ENCODE data around the gene JARID2.

DNA sequence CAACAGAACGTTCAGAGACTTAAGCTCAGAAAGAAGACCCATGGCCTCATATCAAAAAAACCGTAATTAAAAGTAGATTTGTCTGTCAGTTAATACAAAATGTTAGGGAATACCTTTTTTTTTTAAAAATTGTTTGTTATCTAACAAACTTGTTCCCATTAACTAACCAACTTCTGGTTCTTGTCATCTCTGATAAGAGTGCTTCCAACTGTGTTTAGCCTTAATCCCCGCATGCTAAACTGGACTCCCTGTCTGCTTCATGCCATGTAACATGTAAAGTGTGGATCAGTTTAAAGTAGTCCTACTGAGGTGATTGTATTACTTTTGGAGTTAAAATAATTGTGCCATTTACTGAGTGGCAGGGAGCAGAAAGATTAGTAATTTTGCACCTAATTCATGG, 6.3 kb downstream of the JARID2 start:
- TF ChIP-seq SMC3 (IDR thresholded peaks at IDR 0.05; ENCODE audit: low read depth, low read length) = no peak
- TF ChIP-seq, protein P1, sequence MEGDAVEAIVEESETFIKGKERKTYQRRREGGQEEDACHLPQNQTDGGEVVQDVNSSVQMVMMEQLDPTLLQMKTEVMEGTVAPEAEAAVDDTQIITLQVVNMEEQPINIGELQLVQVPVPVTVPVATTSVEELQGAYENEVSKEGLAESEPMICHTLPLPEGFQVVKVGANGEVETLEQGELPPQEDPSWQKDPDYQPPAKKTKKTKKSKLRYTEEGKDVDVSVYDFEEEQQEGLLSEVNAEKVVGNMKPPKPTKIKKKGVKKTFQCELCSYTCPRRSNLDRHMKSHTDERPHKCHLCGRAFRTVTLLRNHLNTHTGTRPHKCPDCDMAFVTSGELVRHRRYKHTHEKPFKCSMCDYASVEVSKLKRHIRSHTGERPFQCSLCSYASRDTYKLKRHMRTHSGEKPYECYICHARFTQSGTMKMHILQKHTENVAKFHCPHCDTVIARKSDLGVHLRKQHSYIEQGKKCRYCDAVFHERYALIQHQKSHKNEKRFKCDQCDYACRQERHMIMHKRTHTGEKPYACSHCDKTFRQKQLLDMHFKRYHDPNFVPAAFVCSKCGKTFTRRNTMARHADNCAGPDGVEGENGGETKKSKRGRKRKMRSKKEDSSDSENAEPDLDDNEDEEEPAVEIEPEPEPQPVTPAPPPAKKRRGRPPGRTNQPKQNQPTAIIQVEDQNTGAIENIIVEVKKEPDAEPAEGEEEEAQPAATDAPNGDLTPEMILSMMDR (IDR thresholded peaks at IDR 0.05) = no peak
- TF ChIP-seq, protein P2, sequence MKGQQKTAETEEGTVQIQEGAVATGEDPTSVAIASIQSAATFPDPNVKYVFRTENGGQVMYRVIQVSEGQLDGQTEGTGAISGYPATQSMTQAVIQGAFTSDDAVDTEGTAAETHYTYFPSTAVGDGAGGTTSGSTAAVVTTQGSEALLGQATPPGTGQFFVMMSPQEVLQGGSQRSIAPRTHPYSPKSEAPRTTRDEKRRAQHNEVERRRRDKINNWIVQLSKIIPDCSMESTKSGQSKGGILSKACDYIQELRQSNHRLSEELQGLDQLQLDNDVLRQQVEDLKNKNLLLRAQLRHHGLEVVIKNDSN (IDR thresholded peaks at IDR 0.05; ENCODE audit: borderline replicate concordance, low read depth) = no peak
- TF ChIP-seq YY1 (IDR thresholded peaks at IDR 0.05; ENCODE audit: low read depth) = no peak
- no peak for TF ChIP-seq FOSL2 (IDR thresholded peaks at IDR 0.05; ENCODE audit: borderline replicate concordance, low read depth)
- TF ChIP-seq, protein P3, sequence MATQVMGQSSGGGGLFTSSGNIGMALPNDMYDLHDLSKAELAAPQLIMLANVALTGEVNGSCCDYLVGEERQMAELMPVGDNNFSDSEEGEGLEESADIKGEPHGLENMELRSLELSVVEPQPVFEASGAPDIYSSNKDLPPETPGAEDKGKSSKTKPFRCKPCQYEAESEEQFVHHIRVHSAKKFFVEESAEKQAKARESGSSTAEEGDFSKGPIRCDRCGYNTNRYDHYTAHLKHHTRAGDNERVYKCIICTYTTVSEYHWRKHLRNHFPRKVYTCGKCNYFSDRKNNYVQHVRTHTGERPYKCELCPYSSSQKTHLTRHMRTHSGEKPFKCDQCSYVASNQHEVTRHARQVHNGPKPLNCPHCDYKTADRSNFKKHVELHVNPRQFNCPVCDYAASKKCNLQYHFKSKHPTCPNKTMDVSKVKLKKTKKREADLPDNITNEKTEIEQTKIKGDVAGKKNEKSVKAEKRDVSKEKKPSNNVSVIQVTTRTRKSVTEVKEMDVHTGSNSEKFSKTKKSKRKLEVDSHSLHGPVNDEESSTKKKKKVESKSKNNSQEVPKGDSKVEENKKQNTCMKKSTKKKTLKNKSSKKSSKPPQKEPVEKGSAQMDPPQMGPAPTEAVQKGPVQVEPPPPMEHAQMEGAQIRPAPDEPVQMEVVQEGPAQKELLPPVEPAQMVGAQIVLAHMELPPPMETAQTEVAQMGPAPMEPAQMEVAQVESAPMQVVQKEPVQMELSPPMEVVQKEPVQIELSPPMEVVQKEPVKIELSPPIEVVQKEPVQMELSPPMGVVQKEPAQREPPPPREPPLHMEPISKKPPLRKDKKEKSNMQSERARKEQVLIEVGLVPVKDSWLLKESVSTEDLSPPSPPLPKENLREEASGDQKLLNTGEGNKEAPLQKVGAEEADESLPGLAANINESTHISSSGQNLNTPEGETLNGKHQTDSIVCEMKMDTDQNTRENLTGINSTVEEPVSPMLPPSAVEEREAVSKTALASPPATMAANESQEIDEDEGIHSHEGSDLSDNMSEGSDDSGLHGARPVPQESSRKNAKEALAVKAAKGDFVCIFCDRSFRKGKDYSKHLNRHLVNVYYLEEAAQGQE (IDR thresholded peaks at IDR 0.05; ENCODE audit: low read depth, low read length) = no peak
- no peak for TF ChIP-seq GABPA (IDR thresholded peaks at IDR 0.05; ENCODE audit: low read depth)

Measured in SK-N-SH (cell line).